GM19324 (cell line): ENCODE measurements around the gene JAML.

Experiments used
- ATAC-seq: cut with Tn5 transposase; IDR thresholded peaks from one replicate; pipeline ENCODE4 v1.9.1; 2021; ENCODE audit warnings: mild to moderate bottlenecking, moderate library complexity; ENCODE audit not compliant: unreplicated experiment, low FRiP score

The JAML gene

DNA sequence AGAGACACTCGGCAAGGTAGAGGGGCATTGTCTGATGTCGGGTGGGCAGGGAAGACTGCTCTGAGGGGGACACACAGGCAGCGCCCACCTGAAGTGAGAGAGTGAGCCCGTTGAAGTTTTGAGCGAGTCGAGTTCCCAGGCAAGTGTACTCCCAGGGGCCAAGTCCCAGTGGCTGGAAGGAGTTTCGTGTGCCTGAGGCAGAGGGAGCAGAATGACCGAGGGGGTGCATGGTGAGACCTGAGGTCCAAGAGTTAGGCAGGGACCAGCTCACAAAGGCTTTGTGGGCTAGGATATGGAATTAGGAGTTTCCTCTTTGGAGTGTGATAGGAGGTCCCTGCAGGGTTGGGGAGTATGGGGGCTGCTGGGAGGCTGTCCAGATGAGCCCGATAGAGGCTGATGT, 54.6 kb downstream of the JAML start:
- ATAC-seq, result no peak

DNA sequence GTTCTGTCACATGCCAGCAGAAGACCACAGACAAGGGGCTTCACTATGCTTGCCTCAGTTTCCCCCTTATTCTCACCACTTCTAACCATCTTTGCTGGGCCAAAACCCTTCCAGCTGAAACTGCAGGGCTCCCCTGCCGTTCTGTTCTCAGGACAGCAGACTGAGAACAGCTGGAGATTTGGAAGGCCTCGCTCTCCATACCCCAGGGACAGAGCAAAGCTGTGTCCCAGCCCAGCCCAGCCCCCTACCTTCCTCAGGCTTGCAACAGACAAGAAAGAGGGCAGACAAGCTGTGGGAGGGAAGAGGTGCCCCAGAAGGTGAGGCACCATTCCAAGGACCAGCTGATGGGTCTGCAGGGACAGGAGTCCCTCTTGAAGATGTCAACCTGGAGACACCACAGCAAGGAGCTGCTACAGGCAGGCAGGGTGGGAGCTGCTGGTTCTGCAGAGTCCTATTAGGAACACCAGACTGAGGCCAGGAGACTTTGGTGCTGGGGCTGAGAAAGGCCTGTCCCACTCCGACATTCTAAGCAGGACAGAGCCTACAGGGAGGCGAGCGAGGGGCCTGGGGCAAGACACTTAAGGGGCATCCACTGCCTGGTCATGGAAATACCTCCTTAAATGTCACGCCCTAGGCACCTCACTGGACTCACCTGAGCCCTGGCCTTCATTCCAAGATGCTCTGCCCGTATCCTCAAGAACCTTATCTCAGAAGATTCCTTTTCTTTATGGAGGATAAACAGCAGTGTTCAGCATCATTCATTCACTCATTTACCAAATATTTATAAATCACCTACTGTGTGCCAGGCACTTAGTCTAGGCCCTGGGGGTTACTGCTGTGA, 55.3 kb downstream of the JAML start:
- no peak for ATAC-seq

DNA sequence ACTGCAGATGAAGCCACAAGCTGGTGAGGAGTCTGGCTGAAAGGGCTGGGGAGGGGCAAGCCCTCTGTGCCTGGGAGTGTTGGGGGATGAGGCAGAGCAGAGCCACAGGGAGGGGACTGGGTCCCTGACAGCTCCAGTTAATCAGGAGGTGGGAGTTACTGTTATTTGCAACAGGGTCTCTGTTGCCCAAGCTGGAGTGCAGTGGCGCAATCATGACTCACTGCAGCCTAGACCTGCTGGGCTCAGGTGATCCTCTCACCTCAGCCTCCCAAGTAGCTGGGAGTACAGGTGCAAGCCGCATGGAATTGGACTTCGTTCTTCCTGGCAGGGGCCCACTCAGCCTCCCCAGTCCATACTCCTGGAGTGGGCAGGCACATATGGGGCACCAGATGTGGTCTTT, 56.1 kb downstream of the JAML start:
- no peak for ATAC-seq

DNA sequence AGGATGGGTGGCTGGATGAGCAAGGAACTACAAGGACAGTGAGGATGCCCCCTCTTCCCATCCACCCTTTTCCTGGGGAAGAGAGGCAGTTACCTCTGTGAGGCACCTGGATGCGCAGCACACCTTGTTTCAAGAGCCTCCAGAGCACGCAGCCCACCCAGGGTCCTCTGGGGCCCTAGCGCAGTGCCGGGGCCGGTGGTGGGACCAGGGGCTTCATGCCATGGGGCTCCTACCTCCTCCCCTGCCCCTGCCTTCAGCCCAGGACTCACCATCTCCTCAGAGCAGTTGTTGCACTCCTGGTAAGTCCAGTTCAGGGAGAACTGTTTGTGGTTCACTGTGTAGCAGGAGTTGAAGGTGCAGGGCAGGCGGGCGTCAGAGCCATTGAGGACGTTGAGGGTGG, 56.5 kb downstream of the JAML start:
- no peak for ATAC-seq

DNA sequence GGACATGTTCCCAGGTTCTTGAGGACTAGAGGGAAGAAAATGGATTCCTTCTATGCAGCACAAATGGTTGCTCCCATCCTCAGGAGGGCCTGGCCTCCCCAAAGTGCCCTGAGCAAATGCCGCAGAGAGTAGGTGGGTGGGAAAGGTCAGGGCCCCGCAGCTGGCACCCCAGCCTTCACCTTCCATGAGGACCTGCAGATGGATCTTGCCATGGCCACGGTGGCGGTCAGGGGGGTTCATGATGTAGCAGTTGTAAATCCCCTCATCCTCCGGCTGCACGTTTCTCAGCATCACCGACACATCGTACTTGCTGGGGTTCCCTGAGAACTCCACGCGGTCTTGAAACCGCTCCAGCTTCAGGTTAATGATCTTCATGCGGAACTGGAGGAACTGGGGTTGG, 56.9 kb downstream of the JAML start:
- no peak for ATAC-seq

DNA sequence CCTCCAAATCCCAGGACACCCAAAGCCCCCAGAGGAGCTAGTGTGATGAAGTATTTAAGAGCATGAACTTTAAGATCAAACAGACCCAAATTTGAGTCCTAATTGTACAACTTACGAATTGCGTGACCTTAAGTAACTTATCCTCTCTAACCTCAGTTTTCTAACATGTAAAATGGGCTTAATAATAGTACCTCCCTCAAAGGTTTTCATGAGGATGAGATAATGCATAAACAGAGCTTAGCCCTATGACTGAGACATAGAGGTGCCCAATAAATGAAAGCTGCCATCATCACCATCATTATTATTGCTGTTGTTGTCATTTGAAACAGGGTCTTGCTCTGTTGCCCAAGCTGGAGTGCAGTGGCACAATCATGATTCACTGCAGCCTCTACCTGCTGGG, 57.6 kb downstream of the JAML start:
- ATAC-seq, result no peak

DNA sequence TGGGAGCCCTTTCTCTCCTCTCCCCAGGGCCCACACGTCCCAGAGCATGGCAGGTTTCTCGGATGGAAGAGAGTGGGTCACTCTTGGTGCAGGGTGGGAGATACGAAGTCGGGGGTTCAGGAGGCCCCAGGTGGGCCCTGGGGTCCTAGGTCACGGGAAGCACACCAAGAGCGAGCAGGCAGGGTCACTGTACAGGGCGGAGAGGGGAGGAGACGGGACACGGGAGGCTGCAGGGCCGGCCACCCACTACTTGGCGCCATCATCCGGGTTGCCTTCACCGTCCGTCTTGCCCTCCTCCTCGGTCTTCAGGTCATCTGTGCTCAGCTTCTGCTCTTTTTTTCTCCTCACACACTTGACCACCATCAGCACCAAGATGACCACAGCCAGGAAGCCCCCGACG, 58.2 kb downstream of the JAML start:
- ATAC-seq, result no peak

DNA sequence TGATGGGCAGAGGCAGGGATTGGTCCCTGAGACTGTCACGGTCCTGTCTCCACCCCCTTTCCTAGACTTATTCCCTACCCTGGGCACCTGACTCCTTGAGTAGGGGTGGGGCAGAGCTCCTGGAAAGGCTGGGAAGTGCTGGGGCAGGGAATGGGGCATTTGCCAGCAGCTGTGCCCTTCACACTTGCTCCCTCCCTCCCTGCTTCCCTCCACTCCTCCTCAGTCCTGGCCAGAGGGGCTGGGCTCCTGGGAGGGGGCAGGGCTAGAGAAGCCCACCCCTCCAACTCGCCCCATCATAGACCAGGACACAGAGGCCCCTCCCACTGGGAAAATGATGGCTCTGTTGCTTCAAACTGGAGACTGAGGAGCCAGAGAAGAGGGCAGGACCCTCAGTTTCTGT, 59.9 kb downstream of the JAML start:
- no peak for ATAC-seq

DNA sequence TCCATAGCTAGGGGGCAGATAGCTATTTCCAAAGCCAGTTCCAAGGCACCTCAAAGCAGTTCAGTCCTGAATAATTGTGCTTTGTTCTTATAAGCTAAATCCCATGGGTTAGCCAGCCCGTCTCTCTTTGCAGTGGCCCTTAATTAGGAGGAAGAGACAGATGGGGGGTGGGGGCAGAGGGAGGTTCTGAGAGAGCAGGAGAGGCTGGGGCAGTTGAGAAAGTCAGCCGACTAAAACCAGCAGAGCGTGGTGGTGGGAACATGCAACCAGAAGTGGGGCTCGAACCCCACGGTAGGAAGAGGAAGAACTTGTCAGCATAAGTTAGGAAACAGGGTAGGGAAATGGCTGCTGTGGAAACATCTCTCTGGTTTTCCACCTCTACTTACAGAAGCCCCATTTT, 61.3 kb downstream of the JAML start:
- ATAC-seq, result no peak

DNA sequence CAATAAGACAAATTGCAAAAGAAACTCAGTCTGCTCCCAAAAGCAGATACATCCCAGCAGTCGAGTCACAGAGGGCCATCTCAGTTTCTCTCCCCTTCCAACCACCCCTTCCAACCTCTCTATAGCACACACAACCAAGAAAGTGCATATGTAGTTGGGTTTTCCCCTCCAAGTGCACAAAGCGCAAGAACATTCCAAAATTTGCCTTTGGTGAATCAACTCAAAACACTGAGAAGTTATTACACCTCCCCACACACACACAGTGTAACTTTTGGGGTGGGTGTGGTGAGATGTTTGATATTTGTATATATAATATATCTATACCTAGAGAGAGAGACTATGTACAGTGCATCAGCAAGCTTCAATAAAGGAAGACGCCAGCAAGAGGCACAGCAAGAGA, 62.0 kb downstream of the JAML start:
- no peak for ATAC-seq

DNA sequence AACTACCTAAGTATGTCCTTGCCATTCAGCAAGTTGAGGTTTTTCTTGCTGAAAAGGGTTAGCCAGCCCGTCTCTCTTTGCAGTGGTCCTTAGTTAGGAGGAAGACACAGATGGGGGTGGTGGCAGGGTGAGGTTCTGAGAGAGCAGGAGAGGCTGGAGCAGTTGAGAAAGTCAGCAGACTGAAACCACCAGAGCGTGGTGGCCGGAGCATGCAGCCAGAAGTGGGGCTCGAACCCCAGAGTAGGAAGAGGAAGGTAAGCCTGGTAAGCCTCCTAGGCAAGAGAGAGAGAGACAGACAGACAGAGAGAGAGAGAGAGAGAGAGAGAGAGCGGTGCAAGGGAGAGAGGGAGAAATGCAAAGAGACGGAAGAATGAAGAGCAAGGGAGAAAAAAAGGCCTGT, 63.0 kb downstream of the JAML start:
- no peak for ATAC-seq

DNA sequence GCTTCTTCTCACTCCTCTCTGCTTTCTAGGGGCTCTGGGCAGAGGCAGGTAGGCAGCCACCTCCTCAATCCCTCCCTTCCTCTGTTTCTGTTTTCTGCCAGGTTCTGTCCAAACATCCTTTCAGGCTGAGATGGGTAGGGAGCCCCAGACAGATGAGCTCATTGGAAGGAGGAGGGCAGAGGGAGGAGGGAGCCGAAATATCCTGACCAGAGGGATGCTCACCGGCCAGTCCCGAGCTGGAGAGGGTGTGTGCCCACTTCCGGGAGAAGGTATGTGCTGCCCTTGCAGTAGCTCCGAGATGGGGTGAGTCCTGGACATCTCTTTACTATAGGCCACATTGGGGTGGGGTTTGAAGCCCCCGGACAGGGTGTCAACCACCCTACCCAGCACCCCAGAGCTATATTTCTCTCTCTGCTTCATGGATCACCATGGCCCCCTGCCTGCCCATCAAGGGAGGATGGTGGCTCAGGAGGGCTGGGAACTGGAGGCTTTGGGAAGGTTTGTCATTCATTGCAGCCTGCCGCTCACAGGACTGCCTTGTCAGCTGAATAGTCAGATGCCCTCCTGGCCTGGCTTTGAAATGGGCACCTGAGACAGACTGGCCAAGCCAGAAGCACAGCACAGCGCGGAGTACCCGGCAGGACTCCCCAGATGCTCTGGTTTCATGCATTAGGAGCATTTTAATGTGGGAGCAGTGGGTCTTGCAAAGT, 67.5 kb downstream of the JAML start:
- no peak for ATAC-seq

DNA sequence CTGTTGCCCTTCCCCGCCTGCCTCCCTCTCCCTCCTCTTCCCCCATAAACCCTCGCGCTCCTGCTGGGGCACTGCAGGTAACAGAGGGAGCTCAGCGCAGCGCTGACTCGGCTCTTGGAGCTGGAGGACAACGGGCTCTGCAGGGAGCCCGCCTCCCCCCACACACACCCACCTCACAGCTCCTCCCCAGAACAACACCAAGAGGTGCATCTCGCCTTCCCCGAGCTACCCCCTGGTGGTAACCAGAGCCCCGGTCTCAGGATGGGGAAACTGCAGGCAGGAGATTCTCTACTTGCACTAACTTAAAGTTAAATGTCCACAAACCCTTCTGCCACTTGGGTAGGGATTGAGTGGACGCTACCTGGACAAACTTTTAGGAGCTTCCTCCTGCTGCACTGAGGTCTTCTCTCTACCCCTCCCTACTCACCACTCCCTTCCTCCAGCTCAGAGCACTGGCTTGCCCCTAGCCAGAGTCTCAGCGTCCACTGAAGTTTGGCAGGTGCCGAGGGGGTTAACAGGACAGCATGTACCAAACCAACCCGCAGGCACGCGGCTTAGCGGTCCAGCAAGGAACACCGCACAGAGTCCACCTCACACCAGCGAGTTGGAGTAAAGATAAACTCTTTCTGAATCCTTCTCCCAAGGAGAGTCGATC, 68.2 kb downstream of the JAML start:
- no peak for ATAC-seq

DNA sequence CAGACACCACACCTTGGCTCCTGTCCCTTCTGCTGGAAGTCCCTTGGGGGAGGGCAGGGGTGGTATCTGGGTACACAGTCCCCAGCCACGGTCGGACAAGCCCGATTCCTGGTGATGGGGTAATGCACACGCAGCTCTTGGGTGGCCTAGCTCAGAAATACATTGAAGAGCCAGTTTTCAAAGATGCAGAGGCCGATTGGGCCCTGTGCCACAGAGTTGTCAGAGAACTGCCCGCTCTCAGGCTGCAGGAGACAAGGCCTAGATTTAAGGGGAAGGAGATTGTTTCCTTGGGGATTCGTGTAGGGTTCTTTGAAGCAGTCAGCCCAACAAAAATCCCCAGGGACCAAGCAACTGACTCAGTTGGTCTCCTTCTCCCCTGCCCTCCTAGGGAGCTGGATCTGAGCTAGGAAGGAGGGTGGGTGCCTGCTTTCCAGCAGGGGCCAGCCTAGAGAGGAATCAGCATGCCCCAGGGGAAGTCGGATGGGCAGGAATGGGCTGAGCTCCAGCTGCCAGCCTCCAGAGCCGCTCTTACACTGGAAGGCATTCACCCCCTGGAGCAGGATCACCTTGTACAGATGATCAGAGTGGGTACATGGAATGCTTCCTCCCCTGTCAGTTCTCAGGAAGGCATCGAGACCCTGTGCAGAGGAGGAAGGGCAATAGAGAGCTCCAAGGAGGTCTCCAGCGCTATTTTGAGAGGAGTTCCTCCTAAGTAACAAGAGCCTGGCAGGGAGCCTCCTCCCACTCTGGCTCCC, 68.9 kb downstream of the JAML start:
- no peak for ATAC-seq

DNA sequence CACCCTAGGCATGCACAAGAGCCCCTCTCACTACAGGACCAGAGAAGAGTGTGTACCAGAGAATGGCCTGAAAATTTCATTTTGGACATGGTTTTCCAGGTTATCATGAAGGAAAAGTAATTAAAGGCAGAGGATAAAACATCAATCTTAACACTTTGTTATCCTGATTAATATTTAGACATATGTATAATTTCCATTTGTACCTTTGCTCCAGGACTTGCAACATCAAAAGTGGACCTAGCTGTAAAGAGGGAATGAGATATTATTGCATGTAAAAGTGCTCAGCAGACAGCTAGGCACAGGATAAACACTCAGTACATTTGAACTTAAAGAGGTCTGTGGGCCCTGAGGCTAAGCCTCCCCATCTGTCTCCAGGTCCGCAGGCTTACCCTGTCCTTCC, 70.2 kb downstream of the JAML start:
- no peak for ATAC-seq

DNA sequence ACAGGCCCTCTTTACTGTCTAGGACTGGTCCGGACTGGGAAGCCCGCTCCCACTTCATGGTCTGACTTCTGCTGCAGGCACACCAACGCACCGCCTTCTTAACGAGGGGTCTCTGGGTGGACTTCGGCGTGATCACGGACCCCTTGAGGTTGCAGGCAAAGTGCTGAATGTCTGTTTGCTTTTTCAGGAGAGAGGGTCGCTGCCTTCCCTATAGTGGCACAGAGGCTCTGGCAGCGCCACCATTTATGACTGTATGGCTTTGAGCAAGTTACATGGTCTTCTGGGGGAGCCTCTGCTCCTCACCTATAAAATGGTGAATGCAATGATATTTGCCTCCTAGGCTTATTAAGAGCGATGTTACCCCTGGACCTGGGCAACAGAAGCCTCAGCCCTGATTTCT, 70.8 kb downstream of the JAML start:
- no peak for ATAC-seq

DNA sequence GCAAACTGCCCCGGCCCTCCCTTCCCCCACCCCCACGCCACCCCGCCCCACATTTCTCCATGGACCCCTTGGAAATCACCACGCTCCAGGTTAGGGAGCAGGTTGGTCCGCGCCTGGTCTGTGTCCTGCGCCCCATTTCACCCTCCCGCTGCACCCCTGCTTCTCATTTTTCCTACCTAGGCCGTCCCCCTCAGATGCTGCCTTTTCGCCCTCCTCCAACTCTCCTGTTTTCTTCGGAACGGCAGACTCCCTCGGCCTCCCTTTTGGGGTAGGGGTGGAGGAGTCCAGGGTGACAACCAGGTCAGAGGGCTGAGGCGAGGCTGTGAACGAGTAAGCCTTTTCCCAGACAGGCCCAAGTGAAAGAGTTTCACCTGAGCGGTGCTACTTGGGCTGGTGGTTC, 71.3 kb downstream of the JAML start:
- ATAC-seq, result no peak

DNA sequence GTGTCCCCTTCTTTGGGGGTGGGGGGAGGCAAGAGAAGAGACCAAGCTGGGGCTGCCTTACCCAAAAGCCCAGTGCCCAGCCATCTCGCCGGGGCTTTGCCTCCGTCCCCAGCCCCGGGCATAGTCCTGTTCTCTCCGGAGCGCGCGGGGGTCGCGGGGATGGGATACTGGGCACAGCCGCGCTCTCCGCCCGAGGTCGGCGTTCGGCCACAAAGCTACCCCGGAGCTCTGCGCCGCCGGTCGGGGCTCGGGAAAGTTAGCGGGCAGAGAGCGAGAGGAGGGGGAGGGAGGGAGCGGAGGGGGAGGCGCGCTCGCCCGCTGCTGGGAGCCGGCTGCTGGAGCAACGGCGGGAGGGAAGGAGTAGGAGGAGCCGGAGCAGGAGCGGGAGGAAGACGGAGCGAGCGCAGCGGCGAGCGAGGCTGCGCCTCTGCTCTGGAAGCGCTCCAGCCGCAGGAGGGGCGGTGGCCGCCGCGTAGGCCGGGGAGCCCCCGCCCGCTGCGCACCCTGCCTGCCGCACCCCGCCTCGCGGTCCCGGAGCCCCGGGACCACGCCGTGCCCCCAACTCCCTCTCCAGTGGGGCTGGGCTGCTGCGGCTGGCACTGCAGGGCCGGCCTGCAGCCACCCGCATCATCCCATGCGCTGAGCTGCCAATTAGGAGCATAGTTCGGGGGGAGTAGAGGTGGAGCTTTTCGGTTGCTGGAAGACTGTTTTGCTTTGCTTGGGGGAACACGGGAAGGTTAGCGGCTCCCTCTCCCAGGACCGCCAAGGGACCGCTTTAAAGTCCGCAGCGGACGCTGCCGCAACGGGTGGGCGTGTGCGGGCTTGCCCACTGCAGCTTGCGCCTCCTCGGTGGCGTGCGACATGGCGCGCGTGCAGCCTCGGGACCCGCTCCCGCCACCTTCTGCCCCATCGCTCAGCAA, 72.0 kb downstream of the JAML start, which contains the start of gene SCN4B:
Gene SCN4B (minus strand): TSS at position 272 of the 920 bp plus-strand sequence. CDS start 150 bp downstream, at position 122.
- no peak for ATAC-seq

DNA sequence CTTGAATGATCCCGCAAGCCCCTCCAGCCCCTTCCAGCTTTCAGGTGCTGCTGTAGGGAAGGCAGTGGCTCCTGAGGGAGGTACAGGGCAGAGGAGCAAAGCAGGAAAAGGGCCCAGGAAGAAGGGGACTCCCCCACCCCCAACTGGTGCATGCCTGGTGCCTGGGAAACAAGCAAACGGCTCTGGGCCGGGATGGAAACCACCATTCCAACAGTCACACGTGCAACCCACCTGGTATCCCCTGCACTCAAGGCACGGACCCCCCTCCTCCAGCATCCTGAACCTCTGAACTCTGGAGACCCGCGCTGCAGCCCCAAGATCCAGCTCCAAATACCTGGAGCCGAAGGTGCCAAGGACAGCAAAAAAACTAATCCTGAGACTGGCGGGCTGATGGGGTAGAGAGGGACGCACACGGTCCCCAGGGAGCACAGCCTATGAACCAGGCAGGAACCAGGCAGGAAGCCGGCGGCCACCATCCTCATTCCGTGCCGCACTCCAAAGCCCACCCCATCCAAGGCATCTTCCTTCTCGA, 72.7 kb downstream of the JAML start:
- no peak for ATAC-seq

DNA sequence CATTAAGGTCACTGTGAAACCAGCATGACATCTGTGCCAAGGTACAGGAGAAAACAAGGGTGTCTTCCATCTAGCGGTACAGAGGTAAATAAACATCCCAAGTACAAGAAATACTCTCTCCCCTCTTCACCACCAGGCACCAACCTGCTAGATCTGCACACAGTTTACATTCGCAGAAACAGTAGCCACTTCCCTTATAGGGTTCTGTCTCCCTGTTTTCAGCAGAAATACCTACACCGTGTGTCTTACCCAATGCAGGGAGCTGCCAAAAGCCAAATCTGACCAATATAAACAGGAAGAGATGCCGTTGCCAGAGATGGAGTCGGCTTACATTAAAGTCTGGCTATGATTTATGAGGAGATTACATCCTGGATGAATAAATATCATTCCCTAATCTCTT, 73.4 kb downstream of the JAML start:
- no peak for ATAC-seq
